ENCODE results near the gene CISD1. TPM values are rescaled to one million over a fixed set of nuclear protein-coding genes. Genes with fewer than 3 reads are reported as not detected.

The CISD1 gene
- total RNA-seq, 1 donor from 2014 or later = 23.2 TPM

DNA sequence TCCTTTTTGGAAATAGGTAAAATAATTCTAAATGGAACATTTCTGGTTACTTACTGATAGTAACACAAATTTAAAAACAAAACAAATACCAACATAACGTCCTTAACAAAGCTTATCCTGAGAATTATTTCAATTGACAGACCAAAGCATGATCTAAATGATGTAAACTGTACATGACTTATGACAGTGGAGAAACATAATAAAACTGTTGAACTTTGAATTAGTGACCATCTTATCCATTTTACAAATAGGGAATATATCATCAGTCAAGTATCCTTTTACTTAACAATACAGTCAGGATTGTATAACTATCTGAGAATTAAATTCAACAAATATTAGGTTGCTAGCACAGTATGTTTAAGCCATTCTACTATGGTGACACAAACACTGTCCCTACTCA lies 3.7 kb upstream of the CISD1 start:
- no peak for DNase-seq (ENCODE audit: low spot score)

DNA sequence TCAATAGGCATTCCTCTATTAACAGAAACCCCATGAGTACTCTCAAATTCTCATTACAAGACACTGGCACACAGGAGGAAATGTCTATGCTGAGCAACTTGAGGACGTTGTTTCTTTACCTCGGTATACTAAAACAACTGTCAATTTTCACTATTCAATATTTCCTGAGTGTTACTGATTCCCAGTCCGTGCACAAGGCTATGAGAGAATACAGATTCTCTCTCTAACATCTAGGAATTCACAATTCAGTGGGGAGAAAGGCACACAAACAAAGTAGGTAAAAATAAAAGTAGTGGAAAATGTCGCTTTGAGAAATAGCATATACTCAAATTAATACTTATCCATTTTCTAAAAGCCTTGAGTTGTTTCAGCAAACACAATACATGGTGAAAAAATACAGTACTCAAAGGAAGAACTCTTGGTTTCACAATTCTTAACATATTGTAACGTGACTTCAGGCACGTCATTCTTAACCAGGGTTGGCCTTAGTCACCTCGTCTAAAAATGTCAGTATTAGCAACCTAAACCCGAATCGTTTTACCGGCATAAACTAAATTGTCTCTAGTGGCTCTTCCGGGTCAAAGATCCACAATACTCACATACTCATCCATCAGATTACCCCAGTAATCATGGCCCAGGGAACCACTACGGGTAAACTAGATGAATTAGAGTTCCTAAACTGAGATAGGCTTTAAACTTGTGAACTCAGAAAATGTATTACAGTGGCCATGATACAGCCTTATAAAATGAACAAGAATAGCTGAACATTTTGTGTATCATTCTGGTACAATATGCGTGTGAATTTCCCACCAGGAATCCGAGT lies 2.7 kb upstream of the CISD1 start:
- DNase-seq (ENCODE audit: low spot score) = no peak

DNA sequence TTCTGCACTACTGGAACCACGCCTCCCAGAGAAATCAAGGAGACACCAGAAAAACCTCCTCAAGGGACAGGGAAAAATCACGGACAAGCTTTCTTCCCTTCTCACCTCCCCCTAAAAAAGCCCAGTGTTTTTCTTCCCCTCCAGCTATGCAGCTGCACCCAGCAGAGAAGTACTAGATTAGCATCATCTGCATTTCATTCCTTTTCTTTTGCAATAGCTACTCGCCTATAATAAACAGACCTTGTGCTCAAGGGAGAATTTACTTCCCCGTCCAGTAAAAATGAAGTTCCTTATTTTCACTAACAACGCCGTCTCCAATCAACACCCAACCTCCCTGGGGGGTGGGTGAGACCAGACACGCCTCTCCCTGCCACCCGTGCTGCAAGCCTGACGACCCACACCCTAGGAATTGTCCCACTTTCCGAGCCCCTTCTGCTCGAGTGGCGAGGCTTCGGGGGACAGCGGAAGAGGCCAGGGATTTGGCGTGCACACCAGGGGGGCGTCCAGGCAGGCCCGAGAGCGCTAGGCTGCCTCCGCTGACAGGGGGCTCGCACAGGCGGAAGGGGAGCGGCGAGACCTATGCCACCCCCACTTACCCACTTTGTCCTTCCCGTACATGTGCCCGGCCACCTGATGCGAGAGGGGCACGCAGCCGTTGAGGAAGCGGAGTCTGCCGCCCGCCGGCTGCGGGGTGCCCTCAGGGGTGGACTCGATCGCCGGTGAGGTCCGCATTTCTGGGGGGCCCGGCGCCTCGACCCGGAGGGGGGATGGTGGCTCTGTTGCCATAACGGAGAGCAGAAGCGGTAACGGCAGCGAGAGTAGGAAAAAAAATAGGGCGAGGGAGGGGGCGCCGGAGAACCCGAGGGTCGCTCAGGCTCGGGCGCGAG lies 1.9 kb upstream of the CISD1 start:
- peak; percentile 56 for DNase-seq (ENCODE audit: low spot score)

DNA sequence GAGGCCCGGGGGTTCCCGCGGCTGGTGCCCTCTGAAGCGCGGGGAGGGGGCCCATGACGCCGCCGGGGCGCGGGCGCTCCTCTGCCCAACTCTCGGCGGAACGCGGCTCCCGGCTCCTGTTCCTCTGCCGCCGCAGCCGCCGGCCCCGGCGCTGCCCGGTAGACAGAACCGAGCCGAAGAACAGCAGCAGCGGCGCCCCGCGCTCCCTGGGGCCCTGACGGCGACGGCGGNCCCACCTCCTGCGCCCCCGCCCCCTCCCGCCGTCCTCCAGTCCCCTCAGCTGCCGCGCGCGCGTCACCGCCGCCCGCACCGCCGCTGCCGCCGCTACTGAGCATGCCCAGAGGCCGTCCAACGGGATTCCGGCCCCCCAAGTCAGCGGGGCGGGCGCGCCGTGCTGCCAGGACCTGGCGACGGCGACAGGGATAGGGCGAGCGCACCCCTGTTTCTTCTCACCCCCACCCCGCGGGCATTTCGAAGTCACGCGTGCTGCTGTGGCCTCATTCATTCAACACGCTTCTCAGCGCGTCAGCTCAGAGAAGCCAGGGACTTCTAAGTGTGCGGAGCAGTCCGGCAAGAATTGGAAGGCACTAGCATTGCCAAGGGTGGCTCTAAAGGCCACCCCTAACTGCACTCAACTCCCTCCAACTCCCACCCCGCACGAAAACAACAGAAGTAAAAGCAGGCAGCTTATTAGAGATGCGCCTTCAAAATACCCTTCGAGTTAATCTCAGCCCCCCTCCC lies 1.1 kb upstream of the CISD1 start, which contains the start of gene IPMK:
Gene IPMK, minus strand, starts transcription at position 182 of the 741 bp plus-strand sequence. CDS start 283 bp downstream, outside the sequence.
- peak; percentile 93 for DNase-seq (ENCODE audit: low spot score)

DNA sequence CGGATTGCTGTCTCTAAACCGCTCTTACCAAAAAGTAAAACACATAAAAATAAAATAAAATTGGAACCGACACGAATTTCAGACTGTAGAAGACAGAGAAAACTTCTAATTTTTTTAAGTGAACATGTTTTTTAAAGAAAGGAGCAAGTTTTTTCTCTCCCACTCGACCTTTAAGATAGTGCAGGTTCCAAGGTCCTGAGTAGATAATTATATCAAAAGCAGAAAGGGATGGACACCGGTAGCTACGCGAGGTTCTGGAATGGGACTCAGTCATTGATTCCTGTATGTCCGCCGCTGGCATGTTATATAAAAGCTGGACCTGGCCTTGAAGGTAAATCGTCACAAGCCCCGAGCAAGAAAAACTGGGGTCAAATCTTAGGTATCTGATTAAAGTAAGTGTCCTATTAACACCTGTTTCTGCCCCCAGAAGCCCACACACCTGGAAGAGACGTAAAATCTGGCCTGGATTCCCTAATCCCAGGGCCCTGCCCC lies 462 bp upstream of the CISD1 start:
- DNase-seq (ENCODE audit: low spot score) = no peak

DNA sequence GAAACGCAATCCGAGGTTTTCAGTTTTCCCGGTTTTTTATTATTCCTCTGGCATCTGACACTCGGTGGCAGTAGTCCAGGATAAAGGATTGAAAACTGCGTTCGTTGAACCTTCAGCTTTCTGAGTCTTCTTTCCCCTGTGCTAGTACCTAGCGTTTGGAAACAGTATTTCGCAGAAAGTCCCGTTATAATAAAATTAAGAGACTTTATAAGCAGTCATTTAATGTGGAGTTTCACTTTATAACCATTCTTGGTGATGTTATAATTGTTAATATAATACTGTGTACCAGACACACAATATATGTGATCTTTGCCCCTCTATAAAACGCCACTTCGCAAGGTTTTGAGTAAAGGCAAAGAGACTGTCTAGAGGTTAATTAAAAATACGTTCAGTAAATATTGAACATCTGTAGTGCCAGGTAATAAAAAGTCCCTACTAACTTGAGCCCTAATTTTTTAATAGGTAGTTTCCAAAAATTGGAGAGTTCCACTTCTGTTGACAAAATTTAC lies 874 bp downstream of the CISD1 start:
- DNase-seq (ENCODE audit: low spot score) = no peak

DNA sequence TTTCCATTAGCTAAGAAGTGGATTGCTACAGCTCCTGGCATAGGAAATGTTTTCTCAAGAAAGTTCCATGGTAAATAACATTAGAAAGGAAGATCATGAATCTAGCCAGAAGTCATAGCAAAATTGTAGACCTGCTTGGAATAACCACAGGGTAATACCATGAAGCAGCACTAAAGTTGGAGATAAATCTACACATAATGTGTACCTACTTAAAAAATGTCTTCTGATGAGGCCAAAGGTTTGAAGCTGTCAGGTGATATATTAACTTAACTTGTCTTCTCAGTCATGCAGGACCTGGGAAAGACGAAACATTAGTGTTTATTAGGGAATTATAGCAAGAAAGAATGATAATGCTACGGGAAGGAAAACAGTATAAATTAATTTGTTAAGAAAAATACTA lies 6.3 kb downstream of the CISD1 start:
- no peak for DNase-seq (ENCODE audit: low spot score)

DNA sequence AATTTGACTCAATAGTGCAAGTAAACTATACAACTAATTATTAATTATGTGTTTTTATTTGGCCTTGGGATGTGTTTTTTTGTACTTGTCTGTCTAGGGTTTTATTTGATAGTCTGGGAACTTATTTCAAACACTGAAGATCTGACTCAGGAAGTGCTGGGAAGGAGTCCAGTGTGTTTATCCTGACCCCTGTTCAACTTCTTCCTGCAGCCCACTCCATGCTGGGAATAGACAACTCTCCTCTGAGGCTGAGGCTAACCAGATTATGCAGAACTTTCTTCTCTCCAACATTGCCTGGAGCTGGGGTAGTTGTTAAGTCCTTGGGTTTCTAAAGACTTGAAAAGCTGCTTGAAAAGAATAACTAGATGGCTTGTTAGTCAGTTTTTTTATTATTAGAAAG lies 6.9 kb downstream of the CISD1 start:
- no peak for DNase-seq (ENCODE audit: low spot score)

DNA sequence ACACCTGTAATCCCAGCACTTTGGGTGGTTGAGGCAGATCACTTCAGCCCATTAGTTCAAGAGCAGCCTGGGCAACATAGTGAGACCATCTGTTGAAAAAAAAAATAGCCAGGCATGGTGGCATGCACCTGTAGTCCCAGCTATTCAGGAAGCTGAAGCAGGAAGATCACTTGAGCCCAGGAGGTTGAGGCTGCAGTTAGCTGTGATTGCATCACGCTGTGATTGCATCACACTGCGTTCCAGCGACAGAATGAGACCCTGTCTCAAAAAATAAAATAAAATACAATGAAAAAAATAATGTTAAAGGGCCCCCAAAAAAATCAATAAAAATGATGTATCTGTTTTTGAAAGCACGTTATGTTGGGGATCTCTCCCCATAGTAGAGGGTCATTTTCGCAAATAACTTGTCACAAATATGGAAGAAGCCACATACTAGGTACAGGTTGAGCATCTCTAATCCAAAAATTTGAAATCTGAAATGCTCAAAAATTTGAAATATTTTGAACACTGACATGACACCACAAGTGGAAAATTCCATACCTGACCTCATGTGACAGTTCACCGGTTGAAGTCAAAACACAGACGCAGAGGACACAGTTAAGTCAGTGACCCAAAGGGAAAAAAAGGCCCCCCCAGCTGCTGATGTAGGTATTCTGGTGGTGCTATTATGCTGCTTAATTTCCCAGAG lies 9.5 kb downstream of the CISD1 start:
- no peak for DNase-seq (ENCODE audit: low spot score)

DNA sequence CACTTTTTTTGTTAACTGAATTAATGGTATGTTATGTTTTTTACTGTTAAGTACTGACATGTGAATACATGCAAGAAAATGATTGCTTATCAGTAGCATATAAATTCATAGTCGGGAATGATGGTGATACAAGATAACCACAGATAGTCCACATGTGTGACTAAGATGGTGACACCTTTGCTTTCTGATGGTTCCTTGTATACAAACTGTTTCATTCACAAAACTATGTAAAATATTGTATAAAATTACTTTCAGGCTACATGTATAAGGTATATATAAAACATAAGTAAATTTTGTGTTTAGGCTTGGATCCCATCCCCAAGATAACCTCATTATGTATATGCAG lies 10.0 kb downstream of the CISD1 start:
- no peak for DNase-seq (ENCODE audit: low spot score)

DNA sequence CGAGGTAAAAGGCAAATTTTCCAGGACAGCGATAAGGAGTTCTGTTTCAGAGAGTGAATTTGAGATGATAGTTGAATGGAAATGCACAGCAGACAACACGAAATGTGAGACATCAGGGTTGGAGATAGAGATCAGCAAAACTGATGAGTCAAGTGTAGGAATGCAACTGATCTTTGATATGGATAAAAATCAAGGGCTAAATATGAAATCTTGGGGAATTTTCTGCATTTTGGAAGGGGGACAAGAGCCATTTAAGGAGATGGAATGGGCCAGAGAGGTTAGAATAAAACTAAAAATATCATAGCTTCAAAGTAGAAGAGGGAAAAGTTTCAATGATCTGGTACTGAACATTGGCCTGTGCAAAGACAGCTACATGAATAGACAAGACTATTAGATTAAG lies 11.5 kb downstream of the CISD1 start:
- DNase-seq (ENCODE audit: low spot score) = no peak

DNA sequence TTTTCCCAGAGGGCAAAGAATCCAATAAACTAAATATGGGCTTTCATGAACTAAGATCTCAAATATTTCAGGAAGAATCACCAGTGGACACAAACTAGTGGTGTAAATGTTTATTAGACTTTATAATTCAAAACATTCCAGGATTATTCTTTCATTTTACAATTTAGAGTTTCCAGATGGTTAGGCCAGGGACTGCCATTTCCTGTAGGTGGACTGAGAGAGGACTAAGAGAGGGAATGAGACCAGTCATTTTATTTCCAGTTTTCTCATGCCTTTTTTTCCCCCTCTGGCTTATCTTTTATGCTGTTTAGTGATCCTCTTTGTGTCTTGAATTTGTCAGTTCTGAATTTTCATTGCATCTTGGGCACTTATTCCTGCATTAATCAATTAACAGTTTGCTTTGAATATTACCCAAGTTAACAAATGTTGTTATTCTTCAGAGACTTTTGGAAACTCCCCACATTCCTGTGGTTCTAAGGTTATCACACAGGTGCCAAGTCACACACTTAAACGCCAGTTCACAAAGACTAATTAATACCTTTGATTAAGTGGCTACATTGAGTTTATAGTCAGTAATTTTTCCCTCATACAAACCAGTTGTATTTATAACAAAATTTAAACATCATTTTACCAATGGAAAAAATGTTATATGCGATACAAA lies 12.3 kb downstream of the CISD1 start:
- DNase-seq (ENCODE audit: low spot score) = no peak

DNA sequence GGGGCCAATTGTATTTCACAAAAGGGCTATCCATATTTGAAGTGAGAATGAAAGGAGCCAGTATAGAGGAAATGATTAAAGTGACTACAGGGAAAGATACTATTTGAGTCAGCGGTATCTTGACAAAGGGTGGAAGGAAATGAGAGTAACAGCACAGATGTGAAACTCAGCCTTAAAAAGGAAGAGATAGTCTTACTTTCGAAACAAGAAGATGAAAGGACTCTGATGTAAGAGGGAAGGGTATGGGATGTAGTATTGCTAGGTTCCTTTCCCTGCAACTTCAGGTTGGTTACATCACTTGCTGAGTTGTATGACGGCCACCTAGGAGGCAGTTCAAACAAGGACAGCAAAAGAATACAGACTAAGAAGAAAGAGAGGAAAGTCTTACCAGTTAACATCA lies 13.7 kb downstream of the CISD1 start:
- DNase-seq (ENCODE audit: low spot score) = no peak

DNA sequence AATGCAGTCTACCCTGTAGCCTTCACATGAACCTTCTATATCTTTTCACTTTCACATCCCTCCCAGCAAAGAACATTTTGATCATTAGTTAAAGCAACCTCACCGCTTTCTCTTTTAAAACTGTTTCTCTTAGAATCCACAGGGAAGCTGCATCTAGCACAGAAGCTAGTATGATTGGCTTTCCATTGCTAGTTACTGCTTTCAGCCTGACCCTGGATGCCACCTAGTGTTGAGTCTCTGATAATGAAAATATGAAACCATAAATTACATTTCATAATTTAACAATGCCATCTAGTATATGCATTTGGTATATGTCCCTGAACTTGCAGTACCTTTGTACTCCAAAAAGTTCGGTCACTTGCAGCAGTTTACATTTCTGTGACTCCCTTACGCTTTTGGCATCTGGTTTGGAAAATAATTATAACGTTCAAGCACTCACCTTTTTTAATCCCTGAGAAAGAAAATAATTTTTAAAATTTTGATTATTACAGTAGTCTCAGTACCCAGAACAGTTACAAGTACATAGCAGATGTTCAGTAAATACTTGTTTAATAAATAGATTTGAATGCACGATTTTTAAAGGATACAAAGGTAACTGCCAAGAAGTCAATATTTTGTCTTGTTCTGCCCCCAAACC lies 22.7 kb downstream of the CISD1 start:
- peak; percentile 43 for DNase-seq (ENCODE audit: low spot score)

DNA sequence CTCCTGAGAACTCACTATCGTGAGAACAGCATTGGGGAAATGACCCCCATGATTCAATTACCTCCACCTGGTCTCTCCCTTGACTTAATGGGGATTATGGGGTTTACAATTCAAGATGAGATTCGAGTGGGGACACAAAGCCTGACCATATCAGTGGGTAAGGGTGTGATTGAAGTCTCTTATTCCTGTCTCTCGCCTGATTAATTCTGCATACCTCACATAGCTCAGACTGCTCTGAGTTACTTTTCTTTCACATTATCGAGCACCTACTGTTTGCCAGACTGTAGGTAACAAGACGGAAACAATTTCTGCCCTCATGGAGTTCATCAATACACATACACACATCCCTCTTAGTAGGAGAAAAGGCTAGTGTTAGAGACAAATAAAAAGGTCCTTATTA lies 25.0 kb downstream of the CISD1 start:
- DNase-seq (ENCODE audit: low spot score) = no peak

DNA sequence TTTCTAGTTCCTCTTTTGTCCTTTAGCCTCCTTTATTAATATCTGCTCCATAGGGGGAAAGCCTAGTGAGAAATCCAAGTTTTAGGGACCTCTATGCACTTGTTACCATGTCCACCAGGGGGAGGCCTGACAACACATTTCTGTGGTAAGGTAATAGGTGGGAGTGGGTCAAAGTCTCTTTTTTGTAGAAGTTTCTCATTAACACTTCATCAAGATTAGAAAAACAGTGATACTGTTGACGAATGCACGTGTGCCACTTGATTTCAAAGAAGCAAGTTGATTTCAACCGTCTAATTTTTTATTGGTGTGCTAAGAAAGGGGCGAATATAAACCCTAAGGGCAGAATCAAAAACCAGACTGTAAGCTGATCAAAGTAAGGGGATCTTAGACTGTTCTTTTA lies 30.6 kb downstream of the CISD1 start:
- DNase-seq (ENCODE audit: low spot score) = no peak

DNA sequence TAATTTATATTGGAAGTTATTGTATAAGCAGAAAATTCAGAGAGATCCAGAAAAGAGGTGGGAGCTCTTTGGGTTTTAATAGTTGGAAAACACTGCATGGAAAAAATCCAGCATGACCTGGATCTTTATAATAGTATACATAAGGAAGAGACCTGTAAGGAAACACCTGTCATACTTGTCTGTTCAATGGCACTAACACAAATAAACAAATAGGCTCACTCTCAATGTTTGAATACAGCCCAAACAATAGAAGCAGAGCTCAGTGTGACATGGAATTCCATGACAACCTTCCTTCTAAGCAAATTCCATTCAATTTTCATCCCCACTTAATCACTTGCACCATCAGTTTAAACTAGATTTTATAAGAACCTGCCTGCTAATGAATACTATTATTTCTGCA lies 31.7 kb downstream of the CISD1 start:
- no peak for DNase-seq (ENCODE audit: low spot score)

DNA sequence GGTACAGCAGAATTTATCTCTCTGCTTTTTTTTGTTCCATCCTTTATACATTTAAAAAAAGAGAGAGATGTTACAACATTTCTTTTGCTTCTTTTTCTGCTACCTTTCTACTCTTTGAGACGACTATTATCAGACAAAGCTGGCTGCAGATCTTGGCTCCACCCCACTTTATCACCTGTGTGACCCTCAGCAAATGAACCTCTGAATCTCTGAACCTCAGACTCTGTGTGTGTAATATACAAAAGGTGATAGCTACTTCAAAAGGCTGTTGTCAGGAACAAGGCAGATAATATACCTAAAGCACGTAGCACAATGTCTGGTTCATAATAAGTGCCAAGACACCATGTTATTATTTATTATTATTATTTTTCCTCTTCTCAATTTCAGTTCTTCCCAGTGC lies 33.3 kb downstream of the CISD1 start:
- no peak for DNase-seq (ENCODE audit: low spot score)

DNA sequence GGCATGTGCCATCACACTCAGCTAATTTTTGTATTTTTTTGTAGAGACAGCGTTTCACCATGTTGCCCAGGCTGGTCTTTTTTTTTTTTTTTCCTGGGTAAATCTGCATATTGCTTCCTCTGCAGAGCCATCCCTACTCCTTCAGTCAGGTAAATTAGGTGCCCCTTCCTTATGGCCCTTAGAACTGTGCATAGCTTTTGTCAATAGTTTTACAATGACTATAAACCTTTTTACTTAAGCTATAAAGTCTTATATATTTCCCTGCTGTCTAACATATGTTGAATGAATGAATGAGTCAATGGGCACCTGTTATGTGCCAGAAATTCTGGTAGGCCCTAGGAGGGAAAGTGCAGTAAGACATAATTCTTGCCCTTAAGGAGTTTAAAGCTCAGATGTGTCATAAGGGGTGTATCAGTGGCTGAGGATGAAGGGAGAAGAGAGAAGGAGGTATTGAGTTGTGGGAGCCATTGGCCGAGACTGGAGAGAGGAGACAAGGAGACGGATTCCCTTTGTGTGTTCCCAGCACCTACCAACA lies 35.2 kb downstream of the CISD1 start:
- no peak for DNase-seq (ENCODE audit: low spot score)

DNA sequence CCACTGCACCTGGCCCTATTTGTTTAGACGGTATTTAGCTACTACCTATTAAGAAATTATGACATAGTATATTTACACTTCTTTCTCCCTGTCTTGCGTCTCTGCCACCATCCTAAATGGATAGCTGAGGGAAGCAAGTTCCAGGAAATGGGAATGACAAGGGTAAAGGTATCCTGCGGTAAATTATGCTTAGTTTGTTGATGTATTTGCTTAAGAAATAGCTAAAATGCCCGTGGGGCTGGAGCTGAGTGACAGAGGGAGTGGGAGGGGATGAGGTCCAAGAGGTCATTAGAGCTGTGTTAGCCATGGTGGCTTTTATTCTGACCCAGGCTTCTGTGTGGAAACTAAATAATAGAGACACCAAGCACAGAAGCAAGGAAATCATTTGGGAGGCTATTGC lies 36.9 kb downstream of the CISD1 start:
- no peak for DNase-seq (ENCODE audit: low spot score)

Measured in ureter (tissue), 1 donor.